ENCODE data around the gene ZFPM1.
"Not testable (repeated sequence)": the region's sequence is repeated elsewhere in the genome, so short reads cannot be mapped to it uniquely, and the experiment has no call there.

Gene ZFPM1

DNA sequence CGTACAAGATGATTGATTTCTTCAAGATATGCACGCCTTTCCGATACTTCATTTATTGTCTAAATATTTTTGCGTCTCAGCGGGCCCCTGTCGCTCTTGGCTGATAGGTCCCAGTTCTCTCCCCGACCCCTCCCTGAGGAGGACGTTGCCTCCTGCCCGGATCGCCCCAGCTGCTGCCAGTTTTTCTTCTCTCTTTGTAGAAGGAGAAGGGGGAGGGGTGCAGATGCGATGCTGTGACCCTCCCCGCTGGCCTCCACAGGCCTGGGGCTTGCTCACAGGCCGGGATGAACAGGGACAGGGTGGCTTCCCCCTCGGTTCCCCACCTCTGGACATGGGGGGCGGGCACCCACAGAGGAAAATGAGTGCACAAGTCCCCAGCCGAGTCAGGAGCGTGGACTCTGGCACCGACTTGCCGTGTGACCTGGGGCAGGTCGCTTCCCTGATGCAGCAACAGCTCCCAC is 63.6 kb downstream of the ZFPM1 start:
- no peak for DNase-seq

GRCh38 chr16:88517208-88517774 is 64.2 kb downstream of the ZFPM1 start:
- not testable (repeated sequence) for DNase-seq

DNA sequence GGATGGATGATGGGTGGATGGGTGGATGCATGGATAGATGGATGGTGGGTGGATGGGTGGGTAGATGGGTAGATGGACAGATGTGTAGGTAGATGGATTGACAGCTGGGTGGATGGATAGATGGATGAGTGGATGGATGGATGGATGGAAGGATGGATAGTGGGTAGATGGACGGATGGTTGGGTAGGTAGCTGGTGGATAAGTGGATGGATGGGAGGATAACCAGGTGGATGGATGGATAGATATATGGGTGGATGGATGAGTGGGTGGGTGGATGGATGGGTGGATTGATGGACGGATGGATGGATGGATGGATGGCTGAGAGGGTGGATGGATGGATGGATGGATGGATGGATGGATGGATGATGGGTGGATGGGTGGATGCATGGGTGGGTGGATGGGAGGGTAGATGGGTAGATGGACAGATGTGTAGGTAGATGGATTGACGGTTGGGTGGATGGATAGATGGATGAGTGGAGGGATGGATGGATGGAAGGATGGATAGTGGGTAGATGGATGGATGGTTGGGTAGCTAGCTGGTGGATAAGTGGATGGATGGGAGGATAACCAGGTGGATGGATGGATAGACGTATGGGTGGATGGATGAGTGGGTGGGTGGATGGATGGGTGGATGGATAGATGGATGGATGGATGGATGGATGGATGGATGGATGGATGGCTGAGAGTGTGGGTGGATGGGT is 65.5 kb downstream of the ZFPM1 start:
- DNase-seq, result not testable (repeated sequence)

DNA sequence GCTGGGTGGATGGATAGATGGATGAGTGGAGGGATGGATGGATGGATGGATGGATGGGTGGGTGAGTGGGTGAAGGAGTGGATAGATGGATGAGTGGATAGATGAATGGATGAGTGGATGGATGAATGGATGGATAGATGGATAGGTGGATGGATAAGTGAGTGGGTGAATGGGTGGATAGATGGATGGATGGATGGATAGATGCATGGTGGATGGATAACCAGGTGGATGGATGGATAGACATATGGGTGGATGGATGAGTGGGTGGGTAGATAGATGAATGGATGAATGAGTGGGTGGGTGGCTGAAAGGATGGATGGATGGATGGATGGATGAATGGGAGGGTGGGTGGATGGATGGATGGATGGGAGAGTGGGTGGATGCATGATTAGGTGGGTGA is 66.2 kb downstream of the ZFPM1 start:
- no peak for DNase-seq

DNA sequence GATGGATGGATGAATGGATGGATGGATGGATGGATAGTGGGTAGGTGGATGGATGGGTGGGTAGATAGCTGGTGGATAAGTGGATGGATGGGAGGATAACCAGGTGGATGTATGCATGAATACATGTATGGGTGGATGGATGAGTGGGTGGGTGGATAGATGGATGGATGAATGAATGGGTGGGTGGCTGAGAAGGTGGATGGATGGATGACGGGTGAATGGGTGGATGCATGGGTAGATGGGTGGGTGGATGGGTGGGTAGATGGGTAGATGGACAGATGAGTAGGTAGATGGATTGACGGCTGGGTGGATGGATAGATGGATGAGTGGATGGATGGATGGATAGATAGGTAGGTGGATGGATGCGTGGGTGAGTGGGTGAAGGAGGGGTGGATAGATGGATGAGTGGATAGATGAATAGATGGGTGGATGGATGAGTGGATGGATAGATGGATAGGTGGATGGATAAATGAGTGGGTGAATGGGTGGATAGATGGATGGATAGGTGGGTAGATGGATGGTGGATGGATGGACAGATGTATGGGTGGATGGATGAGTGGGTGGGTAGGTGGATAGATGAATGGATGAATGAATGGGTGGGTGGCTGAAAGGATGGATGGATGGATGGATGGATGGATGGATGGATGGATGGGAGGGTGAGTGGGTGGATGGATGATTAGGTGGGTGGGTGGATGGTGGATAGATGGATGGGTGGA is 67.0 kb downstream of the ZFPM1 start:
- no peak for DNase-seq

DNA sequence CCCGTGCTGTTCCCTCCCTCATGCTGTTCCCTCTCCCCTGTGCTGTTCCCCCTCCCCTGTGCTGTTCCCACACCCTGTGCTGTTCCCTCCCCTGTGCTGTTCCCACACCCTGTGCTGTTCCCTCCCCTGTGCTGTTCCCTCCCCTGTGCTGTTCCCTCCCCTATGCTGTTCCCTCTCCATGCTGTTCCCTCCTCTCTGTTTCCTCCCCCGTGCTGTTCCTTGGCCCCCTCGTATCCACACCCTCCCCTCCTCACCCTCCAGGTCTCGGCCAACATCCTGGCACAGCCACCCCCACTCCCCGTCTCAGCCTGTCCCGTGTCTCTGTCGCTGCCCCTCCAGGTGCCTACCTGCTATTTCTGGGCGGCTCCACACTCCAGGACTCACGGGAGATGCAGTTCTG is 68.6 kb downstream of the ZFPM1 start:
- no peak for DNase-seq

DNA sequence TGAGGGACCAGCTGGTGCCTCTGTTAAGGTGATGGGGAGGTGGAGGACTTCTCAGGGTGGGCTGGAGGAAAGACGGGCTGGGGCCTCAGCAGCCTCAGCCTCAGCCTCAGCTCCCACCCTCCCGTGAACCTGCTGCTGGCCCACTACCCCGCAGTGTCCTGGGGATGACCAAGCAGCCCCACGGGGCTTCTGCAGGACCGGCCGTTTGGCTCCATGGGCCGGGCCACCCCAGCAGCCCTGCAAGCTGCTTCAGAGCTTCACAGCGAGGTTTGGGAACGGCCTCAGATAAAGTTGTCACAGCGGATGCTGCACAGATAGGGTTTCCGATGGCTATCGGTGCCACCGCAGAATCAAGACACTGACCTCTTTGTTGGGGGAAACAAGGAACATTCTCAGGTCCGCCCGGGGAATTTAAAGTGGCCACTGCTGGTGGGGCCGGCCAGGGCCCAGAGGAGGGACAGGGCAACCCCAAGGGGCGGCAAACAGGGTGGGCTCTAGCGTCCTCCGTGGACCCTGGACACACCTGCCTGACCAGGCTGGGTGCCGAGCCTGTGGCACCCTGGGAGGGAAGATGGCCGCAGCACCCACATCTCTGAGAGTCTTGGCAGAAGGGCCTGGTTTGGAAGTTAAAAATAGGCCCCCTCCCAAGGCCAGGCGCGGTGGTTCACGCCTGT is 69.3 kb downstream of the ZFPM1 start:
- no peak for DNase-seq

DNA sequence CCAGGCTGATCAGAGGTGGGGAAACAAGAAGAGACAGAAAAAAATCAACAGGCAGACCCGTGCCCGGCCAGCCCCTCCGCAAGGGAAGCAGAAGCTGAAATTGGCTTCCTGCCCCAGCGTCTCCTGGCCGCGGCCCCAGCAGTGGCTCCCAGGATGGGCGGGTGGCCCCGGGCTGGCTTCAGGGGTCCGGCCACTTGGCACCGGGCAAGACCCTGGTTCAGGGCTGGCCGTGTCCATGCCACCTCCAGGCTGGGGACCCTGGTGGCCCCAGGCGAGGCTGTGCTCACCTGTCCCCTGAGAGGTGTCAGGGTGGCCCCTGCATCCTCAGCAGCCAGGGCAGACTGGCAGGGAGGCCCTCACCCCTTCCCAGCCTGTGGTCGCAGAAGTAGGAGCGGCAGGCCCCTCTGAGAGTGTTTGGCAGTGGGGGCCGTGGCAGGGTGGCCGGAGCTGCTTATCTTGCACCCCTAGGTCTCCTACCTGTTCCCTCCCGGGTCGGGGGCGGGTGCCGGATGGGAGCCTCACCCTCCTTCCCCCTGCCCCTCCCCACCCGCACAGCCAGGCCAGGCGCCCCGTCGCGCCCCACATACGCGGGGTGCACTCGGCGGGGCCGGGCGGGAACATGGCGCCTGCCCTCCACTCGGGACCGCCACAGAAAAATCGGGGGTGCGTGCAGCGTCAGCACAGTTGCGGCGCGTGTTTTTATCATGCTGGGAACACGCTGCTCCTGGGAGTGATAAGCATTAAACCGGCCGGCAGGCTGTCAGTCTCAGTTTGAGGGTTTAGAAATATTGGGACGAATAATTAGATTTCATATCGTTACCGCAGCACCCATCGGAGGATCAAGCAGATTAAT is 70.5 kb downstream of the ZFPM1 start:
- DNase-seq, result no peak

DNA sequence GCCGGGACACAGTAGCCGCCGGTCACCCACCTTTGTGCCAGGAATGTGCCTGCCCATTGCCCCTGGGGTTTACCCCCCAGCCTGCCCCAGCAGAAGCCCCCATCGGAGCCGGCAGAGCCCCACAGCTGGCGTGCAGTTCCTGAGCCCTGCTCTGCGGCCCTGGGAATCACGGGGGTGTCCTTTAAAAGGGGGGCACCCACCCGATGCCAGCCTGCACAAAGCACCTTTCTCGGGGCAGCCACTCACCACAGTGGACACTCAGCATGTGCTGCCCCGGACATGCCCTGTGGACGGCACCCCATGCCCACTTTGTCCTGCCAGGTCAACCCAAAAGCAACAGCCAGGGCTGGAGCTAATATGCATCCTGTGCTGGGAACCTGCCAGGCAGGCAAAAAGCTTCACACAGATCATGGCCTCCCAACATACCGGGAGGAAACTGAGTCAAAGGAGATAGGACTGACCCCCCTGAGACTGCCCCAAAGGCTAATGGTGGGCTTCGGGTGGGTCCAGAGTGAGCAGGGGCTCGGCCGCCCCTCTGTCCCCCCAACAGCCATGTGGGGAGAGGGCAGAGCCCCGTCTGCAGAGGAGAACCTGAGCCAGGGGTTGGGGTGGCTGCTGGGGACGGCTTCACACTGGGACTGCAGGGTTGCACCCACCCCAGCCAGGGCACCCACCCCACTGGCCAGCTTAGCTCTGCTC is 71.3 kb downstream of the ZFPM1 start:
- no peak for DNase-seq

GRCh38 chr16:88524973-88525662 is 72.0 kb downstream of the ZFPM1 start:
- DNase-seq, result no peak

- DNase-seq, result no peak
Measured at GRCh38 chr16:88525663-88525990, 72.5 kb downstream of the ZFPM1 start.

- no peak for DNase-seq
Measured at GRCh38 chr16:88526008-88526905, 73.2 kb downstream of the ZFPM1 start.

GRCh38 chr16:88526906-88527185 is 73.8 kb downstream of the ZFPM1 start:
- DNase-seq, result no peak

DNA sequence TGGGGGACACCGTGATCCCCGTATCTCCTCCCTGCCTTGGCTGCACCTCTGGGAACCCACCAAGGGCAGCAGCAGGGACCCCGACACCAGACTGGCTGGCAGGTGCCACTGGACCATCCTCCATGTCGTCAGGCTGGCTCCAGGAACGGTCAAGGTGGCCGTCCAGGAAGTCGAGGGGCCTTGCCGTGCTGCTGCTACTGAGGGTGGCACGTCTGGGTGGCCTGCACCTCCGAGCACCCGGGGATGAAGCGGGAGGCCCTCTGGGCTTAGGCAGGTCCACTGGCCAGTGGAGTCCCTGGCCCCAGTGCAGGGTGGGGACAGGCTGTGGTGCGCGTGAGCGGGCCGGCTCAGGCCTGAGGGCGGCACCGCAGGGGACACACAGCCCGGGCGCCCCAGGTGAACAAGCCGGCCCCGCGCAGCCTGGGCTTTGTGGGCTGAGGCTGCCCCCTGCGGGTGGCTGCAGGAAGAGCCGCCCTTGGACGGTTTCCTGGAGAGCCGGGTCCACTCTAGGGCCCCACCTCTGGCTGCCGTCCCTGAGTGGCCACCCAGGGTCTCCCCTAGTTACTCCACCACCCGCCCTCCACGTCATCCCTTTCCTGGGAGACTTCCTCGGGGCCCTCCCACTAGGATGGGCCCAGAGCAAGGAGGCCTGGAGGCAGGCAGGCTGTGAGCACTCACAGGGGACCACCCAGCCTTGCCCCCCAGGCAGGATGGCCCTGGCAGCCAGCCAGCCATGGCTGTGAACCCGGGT is 74.3 kb downstream of the ZFPM1 start:
- DNase-seq, result no peak

DNA sequence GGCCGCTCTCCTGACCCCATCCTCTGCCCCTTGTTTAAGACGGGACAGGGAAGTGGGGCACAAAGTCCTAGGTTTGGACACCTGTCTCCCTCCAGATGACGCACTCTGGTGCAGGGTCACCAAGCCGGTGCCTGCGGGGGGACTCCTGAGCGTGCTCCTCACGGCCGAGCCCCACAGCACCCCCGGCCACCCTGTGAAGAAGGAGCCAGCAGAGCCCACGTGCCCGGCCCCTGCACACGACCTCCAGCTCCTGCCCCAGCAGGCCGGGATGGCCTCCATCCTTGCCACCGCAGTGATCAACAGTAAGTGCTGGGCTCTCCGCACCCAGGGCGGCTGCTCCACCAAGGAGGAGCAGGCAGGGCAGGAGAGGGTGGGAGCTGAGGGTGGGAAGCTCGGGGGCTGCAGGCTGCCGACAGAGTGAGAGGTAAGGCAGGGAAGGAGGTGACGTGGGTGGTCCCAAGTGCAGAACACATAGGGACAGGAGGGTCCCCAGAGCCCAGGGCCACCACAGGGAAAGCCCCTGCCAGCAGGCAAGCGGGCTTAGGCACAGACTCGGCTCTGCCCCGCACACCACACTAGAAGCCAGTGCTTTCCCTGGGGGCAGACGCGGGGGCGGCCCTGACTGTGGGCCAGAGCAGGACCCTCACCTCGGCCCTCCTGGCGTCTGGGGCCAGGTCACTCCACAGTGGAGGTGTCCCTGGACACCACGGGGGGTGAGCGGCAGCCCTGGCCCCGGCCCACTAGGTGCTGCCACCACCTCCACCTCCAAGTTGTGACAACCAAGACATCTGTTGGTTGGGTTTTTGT is 75.1 kb downstream of the ZFPM1 start:
- DNase-seq, result no peak

DNA sequence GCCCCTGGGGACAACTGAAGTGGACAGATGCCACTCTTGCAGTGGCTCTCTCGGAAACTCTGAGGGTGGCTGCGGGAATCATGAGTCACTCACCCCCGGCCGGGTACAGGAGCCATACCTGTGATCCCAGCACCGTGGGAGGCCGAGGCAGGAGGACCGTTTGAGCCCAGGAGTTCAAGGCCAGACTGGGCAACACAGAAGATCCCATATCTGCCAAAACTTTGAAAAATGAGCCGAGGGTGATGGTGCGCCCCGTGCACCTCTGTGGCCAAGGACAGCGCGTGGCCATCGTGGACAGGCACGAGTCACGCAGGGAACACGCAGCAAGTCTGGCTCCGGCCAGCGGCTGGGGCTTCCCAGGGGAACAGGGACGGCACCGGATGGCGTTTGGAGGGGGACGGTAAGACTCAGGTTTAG is 75.8 kb downstream of the ZFPM1 start:
- no peak for DNase-seq

DNA sequence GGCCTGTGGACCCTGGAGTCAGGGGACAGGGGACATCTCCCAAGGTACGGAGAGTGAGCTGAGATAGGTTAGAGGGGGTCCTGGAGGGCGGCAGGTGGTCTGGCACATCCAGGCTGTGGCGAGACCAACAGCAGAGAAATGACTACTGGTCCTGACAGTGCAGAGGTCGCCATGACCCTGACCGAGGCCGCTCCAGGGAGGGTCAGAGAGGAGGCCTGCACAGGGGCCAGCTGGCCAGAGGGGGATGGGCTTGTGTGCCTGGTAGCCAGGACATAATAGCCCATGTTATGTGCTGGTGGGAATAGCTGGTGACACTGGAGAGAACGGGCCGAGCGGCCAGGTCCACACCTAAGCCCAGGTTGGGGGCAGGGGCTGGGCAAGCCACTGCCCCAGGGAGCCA is 76.5 kb downstream of the ZFPM1 start:
- no peak for DNase-seq

- no peak for DNase-seq
Measured at GRCh38 chr16:88530051-88530857, 77.2 kb downstream of the ZFPM1 start.
